Ascending aorta (tissue), 2 donors: ENCODE results near the gene ADIPOR2. TPM values are rescaled to one million over a fixed set of nuclear protein-coding genes. Genes with fewer than 3 reads are reported as not detected.

ENCODE experiments used
- DNase-seq, 2 donors: peaks; one replicate each; pipeline ENCODE4 v3.0.0-alpha.2; 2019; ENCODE audit warnings: low spot score in 2 of 2
- H3K27ac ChIP-seq, 2 donors: fragments of 200-600 bp; sonication (generic); one replicate each; pipeline ENCODE4 v1.5.1; 2016 to 2017; ENCODE audit warnings: mild to moderate bottlenecking in 1 of 2
- H3K27me3 ChIP-seq: fragments of 200-600 bp; sonication (generic); one replicate; pipeline ENCODE4 v1.5.1; 2017
- H3K36me3 ChIP-seq, 2 donors: fragments of 200-600 bp; sonication (generic); one replicate each; pipeline ENCODE4 v1.5.1; 2016
- H3K4me1 ChIP-seq, 2 donors: fragments of 200-600 bp; sonication (generic); one replicate each; pipeline ENCODE4 v1.5.1; 2016 to 2017; ENCODE audit warnings: mild to moderate bottlenecking in 1 of 2
- H3K4me3 ChIP-seq, 2 donors: fragments of 200-600 bp; sonication (generic); one replicate each; pipeline ENCODE4 v1.5.1; 2016 to 2017; ENCODE audit warnings: mild to moderate bottlenecking in 1 of 2
- H3K9me3 ChIP-seq, 2 donors: fragments of 200-600 bp; sonication (generic); one replicate each; pipeline ENCODE4 v1.5.1; 2016
- CTCF ChIP-seq, 3 experiments: fragments of 200-600 bp in 2 of 3; fragments of 450-650 bp in 1 of 3; sonication (generic) in 2 of 3; IDR thresholded peaks; one replicate each; pipeline ENCODE4 v1.5.1; 2016 to 2019; ENCODE audit warnings: antibody characterized with exemption in 3 of 3, mild to moderate bottlenecking in 1 of 3, moderate library complexity in 1 of 3
- intact Hi-C: fragments of 100-400 bp; cut with DNase I; formaldehyde crosslinking; loops from one replicate; pipeline ENCODE4 v1.15.1; 2023
- total RNA-seq: library from RNA; depleted of rRNA; stranded (reverse); fragments of >200 nt; gene quantifications from one replicate; pipeline ENCODE4 v1.1.0, GENCODE V29; 2016

The ADIPOR2 gene
- total RNA-seq, 1 donor from 2014 or later = 25.7 TPM

- peak overlapping the region; percentile 85 to 96 for H3K27ac ChIP-seq
- intact Hi-C loops = loop anchor here (1.0 to 2.0 kb wide), 2 partner anchors 17 to 29 kb away; no protein-coding TSS in a partner anchor
- H3K4me1 ChIP-seq = peaks cover 0 to 2% of the 10 kb centered on the region in 2 donors
Measured at GRCh38 chr12:1661553-1662335, 29.1 kb upstream of the ADIPOR2 start.

GRCh38 chr12:1662761-1663439 lies 28.0 kb upstream of the ADIPOR2 start:
- H3K36me3 ChIP-seq = no peaks in the 10 kb centered on the region
- no peaks in the 10 kb centered on the region for H3K9me3 ChIP-seq
- intact Hi-C loops = loop anchor here (1.0 to 2.0 kb wide), 2 partner anchors 16 to 27 kb away; no protein-coding TSS in a partner anchor
- DNase-seq = no peak
- peaks cover 0 to 5% of the 10 kb centered on the region in 2 donors for H3K4me1 ChIP-seq
- no peaks in the 10 kb centered on the region for H3K27me3 ChIP-seq
- H3K4me3 ChIP-seq = no peak overlapping the region
- no peak for TF ChIP-seq CTCF (IDR thresholded peaks at IDR 0.05)
- H3K27ac ChIP-seq = peak overlapping the region; percentile 10 to 78

More at GRCh38 chr12:1661553-1662335, 29.1 kb upstream of the ADIPOR2 start:
- no peak for TF ChIP-seq CTCF (IDR thresholded peaks at IDR 0.05)
- peak overlapping the region; percentile 39 to 73 for H3K4me3 ChIP-seq
- H3K9me3 ChIP-seq = no peaks in the 10 kb centered on the region
- DNase-seq = peak; percentile 88 to 97
- H3K27me3 ChIP-seq = no peaks in the 10 kb centered on the region
- no peaks in the 10 kb centered on the region for H3K36me3 ChIP-seq

GRCh38 chr12:1663440-1664132 lies 27.3 kb upstream of the ADIPOR2 start:
- H3K36me3 ChIP-seq = no peaks in the 10 kb centered on the region
- H3K9me3 ChIP-seq = no peaks in the 10 kb centered on the region
- DNase-seq = no peak
- H3K4me1 ChIP-seq = peaks cover 0 to 5% of the 10 kb centered on the region in 2 donors
- no peak for TF ChIP-seq CTCF (IDR thresholded peaks at IDR 0.05)
- H3K27ac ChIP-seq = peak overlapping the region; percentile 10 to 78
- no peaks in the 10 kb centered on the region for H3K27me3 ChIP-seq
- intact Hi-C loops = loop anchor here (2.0 kb wide), 1 partner anchor 15 kb away; no protein-coding TSS in a partner anchor
- H3K4me3 ChIP-seq = no peak overlapping the region

- no peaks in the 10 kb centered on the region for H3K9me3 ChIP-seq
- DNase-seq = no peak
- no peak for TF ChIP-seq CTCF (IDR thresholded peaks at IDR 0.05)
- intact Hi-C loops = no loop called here
- no peak overlapping the region for H3K4me3 ChIP-seq
- no peaks in the 10 kb centered on the region for H3K27me3 ChIP-seq
- H3K27ac ChIP-seq = peak overlapping the region in 1 of 2 donors; percentile 29
- H3K4me1 ChIP-seq = peaks cover 0 to 5% of the 10 kb centered on the region in 2 donors
- H3K36me3 ChIP-seq = no peaks in the 10 kb centered on the region
Measured at GRCh38 chr12:1665366-1665765, 25.5 kb upstream of the ADIPOR2 start.

- no peak for DNase-seq
- peak overlapping the region; percentile 67 to 71 for H3K27ac ChIP-seq
- H3K36me3 ChIP-seq = no peaks in the 10 kb centered on the region
- no peaks in the 10 kb centered on the region for H3K9me3 ChIP-seq
- H3K4me1 ChIP-seq = peaks cover 0 to 5% of the 10 kb centered on the region in 2 donors
- H3K27me3 ChIP-seq = no peaks in the 10 kb centered on the region
- no peak for TF ChIP-seq CTCF (IDR thresholded peaks at IDR 0.05)
- intact Hi-C loops = no loop called here
- no peak overlapping the region for H3K4me3 ChIP-seq
Measured at GRCh38 chr12:1666215-1666614, 24.7 kb upstream of the ADIPOR2 start.
